HG02884 (cell line): Measurements from ENCODE around the gene SH3RF3.

Experiments used
- ATAC-seq: cut with Tn5 transposase; IDR thresholded peaks from one replicate; pipeline ENCODE4 v1.9.1; 2021; ENCODE audit warnings: mild to moderate bottlenecking, moderate library complexity; ENCODE audit not compliant: unreplicated experiment

The SH3RF3 gene

DNA sequence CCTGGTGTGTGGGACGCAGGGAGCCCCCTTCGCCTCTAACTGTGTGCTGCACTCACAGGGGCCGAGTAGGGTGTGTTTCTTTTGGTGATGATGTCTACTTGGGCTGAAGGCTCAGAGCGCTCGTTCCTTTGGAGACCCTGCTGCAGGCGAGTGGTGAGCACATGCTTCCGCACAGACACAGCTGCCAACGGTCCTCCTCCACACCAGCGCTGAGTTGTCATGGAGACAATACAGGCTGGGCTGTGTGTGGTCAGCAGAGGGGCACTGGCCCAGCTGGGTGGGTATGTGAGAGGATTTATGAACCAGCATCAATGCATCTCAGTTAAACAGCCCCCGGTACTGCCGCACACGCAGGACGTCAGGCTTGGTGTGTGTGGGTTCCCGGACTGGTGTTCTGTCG lies 143.5 kb downstream of the SH3RF3 start:
- ATAC-seq = no peak

- ATAC-seq = no peak
Observed at GRCh38 chr2:109275120-109276012, 146.4 kb downstream of the SH3RF3 start.

DNA sequence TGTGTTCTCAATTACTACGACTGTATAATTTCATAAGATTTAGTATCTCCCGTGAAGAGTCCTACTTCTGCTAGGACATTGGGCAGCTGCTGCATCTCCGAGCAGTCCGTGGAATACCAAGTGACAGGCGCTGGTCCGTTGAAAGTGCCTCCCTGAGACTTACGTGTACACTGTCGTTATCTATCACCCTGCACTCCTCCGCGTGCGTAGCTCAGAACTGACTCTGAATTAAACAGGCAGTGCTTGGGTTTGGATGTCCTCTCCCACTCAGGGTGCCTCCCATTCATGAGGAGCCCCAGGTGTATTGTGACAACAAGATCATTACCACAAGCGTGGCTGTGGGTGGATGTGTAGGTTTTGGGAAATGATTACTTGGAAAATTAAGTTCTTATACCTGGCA lies 148.4 kb downstream of the SH3RF3 start:
- ATAC-seq = no peak

- ATAC-seq = no peak
Observed at GRCh38 chr2:109279243-109279860, 150.3 kb downstream of the SH3RF3 start.

DNA sequence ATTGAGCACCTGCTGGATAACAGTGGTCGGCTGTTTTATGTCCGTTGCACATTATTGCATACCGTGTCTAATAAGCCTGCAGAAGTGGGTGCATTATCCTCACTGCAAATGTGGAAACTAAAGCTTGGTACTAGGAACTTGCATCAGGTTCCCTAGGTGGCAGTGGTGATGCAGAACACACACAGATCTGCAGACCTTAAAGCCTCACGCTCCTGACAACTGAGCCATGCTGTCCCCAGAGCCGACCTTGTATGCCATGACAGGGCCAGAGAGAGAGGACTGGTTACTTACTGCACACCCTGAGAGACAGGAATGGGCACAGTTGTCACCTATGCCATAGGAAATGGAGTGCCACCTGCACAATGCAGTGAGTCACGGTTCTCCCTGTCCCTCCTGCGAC lies 151.8 kb downstream of the SH3RF3 start:
- no peak for ATAC-seq

GRCh38 chr2:109282360-109282759 lies 153.4 kb downstream of the SH3RF3 start:
- no peak for ATAC-seq

DNA sequence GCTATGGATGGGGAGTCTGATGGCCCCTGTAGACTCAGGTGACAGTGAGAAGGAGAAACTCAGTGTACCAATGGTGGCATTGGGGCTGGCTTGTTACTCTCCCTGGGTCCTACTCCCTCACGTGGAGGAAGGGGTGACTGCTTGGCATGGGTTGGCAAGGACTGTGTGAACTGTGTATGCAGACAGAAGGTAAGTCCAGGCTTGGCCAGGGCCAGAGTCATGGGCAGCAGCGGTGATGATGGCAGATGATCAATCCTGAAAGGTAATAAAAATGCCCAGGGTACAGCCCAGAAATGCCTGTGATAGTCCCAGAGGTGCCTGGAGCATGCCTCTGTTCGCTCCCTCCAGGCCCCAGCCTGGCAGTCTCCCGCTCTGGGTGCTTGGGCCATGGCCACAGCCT lies 153.9 kb downstream of the SH3RF3 start:
- no peak for ATAC-seq

DNA sequence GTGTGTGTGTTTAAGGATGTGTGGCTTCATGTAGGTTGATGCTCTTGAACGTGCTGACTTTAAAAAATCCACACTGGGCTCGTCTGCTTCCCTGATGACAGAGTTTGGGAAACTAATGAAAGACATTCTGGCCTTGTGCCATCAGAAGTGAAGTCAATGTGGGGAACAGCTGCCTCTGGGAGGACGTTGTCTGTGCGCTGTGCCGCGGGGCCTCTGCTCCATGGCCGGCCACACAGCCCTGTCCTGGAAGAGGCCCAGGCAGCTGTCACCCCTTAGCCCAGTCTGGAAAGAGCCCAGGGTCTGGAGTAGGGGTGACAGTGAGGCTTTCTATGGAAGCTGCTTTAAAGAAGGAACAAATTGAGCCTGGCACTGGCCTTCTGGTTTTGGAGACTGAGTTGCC lies 155.8 kb downstream of the SH3RF3 start:
- no peak for ATAC-seq

GRCh38 chr2:109285244-109285651 lies 156.2 kb downstream of the SH3RF3 start:
- no peak for ATAC-seq

GRCh38 chr2:109287413-109287812 lies 158.4 kb downstream of the SH3RF3 start:
- no peak for ATAC-seq

GRCh38 chr2:109287838-109288237 lies 158.8 kb downstream of the SH3RF3 start:
- no peak for ATAC-seq

DNA sequence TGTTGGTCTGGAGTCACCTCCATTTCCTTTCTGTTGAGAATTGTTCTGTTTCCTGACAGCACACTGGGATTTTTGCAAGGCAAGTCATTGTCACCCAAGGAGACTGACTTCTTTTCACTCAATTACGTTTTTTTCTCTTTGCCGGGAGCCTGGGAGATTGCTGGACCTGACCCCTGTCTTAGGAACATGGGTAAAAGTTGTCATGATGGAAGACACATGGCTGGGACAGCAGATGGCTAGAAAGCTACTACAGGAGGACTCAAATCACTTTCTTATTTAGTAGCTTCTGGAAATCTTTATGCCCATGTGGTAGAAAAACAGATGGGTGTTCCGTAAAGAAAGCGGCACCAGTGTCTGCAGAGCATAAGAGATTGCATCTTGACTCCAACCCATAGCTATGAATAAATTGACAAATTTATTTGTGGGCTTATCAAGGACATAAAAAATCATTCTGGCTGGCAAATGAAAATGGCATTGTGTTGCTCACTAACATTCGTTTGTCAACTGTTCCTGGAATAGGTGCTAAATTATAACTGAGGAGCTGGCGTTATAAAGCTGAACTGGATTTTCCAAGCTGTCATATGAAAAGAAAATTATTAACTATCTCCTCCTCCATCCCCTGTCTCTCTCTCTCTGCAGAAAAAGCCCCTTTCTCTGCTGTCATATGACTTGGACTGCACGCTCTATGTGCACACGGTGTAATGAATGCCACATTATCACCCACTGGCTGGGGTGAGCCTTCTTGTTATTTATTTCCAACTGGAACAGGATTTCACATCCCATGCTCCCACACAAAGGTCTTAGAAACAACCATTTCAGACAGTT lies 159.8 kb downstream of the SH3RF3 start:
- no peak for ATAC-seq

- ATAC-seq = no peak
Observed at GRCh38 chr2:109289504-109290222, 160.7 kb downstream of the SH3RF3 start.

DNA sequence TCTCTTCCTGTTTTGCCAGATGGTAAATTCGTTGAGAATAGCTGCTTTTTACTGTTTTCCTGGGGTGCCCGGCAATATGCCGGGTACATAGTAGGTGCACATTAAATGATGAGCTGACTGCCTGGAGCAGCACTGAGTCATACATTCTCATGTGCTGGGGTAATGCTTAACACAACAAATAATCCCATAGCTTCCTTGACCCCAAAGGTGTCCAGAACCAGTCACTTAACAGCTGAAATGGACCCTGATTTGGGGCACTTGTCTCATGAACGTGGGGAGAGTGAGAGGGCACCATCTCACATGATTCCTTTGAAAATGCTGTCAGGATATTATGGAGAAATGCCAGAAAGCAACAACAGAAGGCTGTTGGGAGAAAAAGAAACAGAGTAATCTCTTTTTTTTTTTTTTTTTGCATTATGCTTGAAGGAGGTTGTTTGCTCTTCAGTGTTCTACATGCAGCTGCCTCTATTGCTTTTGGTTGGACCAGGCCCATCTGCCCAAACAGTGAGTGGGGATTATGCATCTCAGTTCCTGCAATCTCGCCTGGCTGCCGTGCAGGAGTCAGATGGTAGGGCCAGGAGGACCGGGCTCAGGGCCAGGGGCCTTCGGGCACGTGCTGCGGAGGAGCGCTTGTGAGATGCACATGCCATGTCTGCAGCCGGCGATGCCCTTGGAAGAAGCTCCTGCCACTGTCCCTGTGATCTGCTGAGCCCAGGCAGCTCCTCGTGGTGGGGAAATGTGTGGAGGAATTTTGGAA lies 162.1 kb downstream of the SH3RF3 start:
- ATAC-seq = no peak

DNA sequence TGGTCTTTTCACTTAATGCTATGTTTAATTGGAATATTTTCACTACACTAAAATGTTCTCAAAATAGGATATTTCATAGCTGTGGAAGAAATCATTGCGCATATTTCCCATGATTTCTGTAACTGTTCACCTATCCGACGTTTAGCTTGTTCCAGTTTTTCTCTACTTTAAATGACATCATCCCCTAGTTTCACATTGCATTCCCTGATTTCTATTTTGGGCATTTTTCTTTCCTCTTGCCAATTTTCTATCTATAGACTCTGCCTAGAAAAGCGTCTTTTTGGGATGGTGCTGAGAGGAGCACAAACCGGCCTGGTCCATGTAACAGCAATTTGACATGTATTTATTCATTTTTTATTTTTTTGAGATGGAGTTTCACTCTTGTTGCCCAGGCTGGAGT lies 163.4 kb downstream of the SH3RF3 start:
- no peak for ATAC-seq

DNA sequence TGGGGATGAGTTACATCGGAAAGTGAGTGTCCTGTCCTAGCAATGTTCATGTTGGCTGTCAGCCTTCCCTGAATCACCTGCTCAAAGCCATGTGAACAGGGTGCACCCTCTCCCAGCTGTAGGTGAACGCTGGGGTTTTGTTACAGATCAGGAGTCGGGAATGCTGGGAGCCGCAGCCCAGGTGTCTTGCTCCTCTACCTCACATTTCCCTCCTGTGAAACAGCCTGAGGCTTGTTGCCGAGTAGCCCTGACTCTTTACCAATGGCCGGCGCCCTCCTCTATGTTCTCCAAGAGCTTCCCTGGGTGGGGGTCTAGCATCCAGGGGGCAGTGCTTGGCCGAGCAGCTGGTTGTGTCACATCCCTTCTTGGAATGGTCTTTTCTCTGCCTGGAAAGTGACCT lies 164.7 kb downstream of the SH3RF3 start:
- no peak for ATAC-seq

- ATAC-seq = no peak
Observed at GRCh38 chr2:109294523-109294922, 165.5 kb downstream of the SH3RF3 start.

- ATAC-seq = no peak
Observed at GRCh38 chr2:109295070-109295780, 166.2 kb downstream of the SH3RF3 start.

DNA sequence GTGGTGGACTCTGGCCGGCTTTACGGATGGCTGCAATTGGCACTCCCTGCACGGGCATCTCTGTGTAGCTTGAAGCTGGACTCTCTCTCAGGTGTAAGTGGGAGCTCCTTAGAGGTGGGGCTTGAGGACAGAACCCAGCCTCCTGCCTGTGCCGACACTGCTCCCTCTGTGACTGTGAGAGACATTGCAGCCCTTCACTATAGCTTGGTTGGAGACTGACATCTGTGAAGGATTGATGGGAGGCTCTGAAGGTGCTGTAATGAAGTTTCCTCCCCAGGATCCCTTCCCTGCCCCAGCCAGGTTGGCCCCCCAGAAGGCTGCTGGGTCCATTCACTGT lies 166.7 kb downstream of the SH3RF3 start:
- no peak for ATAC-seq
